Measurements from ENCODE around the gene LEMD1.
"Not testable (repeated sequence)": the region's sequence is repeated elsewhere in the genome, so short reads cannot be mapped to it uniquely, and the experiment has no call there.

Gene LEMD1

GRCh38 chr1:205446828-205447227 is 25.0 kb upstream of the LEMD1 start:
- no peak for DNase-seq (ENCODE audit: low read depth)

GRCh38 chr1:205445646-205445935 is 23.7 kb upstream of the LEMD1 start:
- no peak for DNase-seq (ENCODE audit: low read depth)

- DNase-seq (ENCODE audit: low read depth) = no peak
These were observed 23.2 kb upstream of the LEMD1 start for GRCh38 chr1:205444931-205445645.

- DNase-seq (ENCODE audit: low read depth) = no peak
These were observed 22.6 kb upstream of the LEMD1 start for GRCh38 chr1:205444300-205444930.

- DNase-seq (ENCODE audit: low read depth) = no peak
These were observed 21.9 kb upstream of the LEMD1 start for GRCh38 chr1:205443585-205444299.

GRCh38 chr1:205442051-205442725 is 20.3 kb upstream of the LEMD1 start:
- no peak for DNase-seq (ENCODE audit: low read depth)

GRCh38 chr1:205441716-205442050 is 19.8 kb upstream of the LEMD1 start:
- no peak for DNase-seq (ENCODE audit: low read depth)

GRCh38 chr1:205441318-205441633 is 19.4 kb upstream of the LEMD1 start:
- no peak for DNase-seq (ENCODE audit: low read depth)

- peak; percentile 40 for DNase-seq (ENCODE audit: low read depth)
These were observed 18.8 kb upstream of the LEMD1 start for GRCh38 chr1:205440476-205441317.

- no peak for DNase-seq (ENCODE audit: low read depth)
These were observed 18.2 kb upstream of the LEMD1 start for GRCh38 chr1:205440121-205440475.

GRCh38 chr1:205438213-205439158 is 16.6 kb upstream of the LEMD1 start:
- no peak for DNase-seq (ENCODE audit: low read depth)

- no peak for DNase-seq (ENCODE audit: low read depth)
These were observed 15.7 kb upstream of the LEMD1 start for GRCh38 chr1:205437570-205437969.

GRCh38 chr1:205436776-205437410 is 15.0 kb upstream of the LEMD1 start:
- DNase-seq (ENCODE audit: low read depth) = no peak

GRCh38 chr1:205435578-205436573 is 14.0 kb upstream of the LEMD1 start:
- DNase-seq (ENCODE audit: low read depth) = no peak

- no peak for DNase-seq (ENCODE audit: low read depth)
These were observed 12.9 kb upstream of the LEMD1 start for GRCh38 chr1:205434738-205435137.

GRCh38 chr1:205432692-205433091 is 10.8 kb upstream of the LEMD1 start:
- not testable (repeated sequence) for DNase-seq (ENCODE audit: low read depth)

- DNase-seq (ENCODE audit: low read depth) = no peak
These were observed 10.3 kb upstream of the LEMD1 start for GRCh38 chr1:205432116-205432515.

- DNase-seq (ENCODE audit: low read depth) = peak; percentile 22
These were observed 8.9 kb upstream of the LEMD1 start for GRCh38 chr1:205430696-205431305.

Data from stimulated activated CD4-positive, alpha-beta T cell treated with anti-CD3 and anti-CD28 coated beads, Interleukin-2, amount 100 ng/mL, for 4 hours (primary cell).